K562 (cell line): Measurements from ENCODE around the gene MIX23.

Source experiments
- ARID3A ChIP-seq: IDR thresholded peaks from 2 replicates; pipeline ENCODE4 v1.6.1; 2012; ENCODE audit warnings: low read depth, low read length, improper control_type of control experiment, borderline replicate concordance
- SMAD1 ChIP-seq: fragments of 150-350 bp; IDR thresholded peaks from 2 replicates; pipeline ENCODE4 v1.6.1; 2014; ENCODE audit warnings: low read length, low read depth; ENCODE audit not compliant: partially characterized antibody
- TBP ChIP-seq: optimal IDR thresholded peaks from 2 replicates; pipeline ENCODE3; 2011; ENCODE audit warnings: low read depth, low read length, improper control_type of control experiment

DNA sequence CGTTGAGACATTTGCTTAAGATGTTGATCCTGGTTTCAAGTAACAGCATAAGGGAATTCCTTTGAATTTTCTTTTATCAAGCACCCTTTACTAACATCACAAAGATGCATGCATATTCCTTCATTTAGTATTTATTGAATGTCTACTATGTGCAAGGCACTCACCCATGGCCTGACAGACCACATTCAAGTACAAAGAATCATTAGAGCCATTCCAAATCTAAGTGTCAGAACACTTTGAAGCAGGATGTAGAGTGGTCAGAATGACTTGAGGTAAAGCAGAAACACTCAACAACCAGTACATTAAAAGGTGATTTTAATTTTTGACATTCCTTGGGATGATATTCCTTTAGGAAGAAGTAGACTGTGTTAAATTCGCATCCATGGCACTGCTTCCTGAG, 38.8 kb upstream of the MIX23 start:
- TF ChIP-seq TBP (no peak), ARID3A (no peak), SMAD1 (no peak)
